Measurements from ENCODE around the gene GSAP.

The GSAP gene

GRCh38 chr7:77401002-77401401 is 15.1 kb downstream of the GSAP start:
- H3K36me3 ChIP-seq (ENCODE audit: control insufficient read depth, insufficient read depth, low read length), result no peaks in the 10 kb centered on the region
- no peak overlapping the region for H3K4me3 ChIP-seq (ENCODE audit: low read depth, low read length)
- no peaks in the 10 kb centered on the region for H3K27me3 ChIP-seq (ENCODE audit: control insufficient read depth, insufficient read depth, low read length)
- H3K9me3 ChIP-seq (ENCODE audit: control insufficient read depth, low read length), result no peaks in the 10 kb centered on the region
- no peak overlapping the region for H3K4me2 ChIP-seq (ENCODE audit: low read length)
- H3K79me2 ChIP-seq, result no peaks in the 10 kb centered on the region
- no peak overlapping the region for H2AFZ ChIP-seq
- no peak overlapping the region for H3K27ac ChIP-seq
- H3K4me1 ChIP-seq, result no peaks in the 10 kb centered on the region
- TF ChIP-seq CTCF (IDR thresholded peaks at IDR 0.05), result no peak
- no peak overlapping the region for H3K9ac ChIP-seq

- Histone ChIP-seq H3K27ac (no peak overlapping the region), H2AFZ (no peak overlapping the region)
These were observed 16.3 kb downstream of the GSAP start for GRCh38 chr7:77399816-77400215.

GRCh38 chr7:77396894-77397547 is 19.1 kb downstream of the GSAP start:
- H3K36me3 ChIP-seq (ENCODE audit: control insufficient read depth, insufficient read depth, low read length), result no peaks in the 10 kb centered on the region
- no peaks in the 10 kb centered on the region for H3K79me2 ChIP-seq
- no peaks in the 10 kb centered on the region for H3K27me3 ChIP-seq (ENCODE audit: control insufficient read depth, insufficient read depth, low read length)
- no peaks in the 10 kb centered on the region for H3K9me3 ChIP-seq (ENCODE audit: control insufficient read depth, low read length)
- H3K9ac ChIP-seq, result no peak overlapping the region
- no peak overlapping the region for H3K4me2 ChIP-seq (ENCODE audit: low read length)
- no peak for TF ChIP-seq CTCF (IDR thresholded peaks at IDR 0.05)
- no peaks in the 10 kb centered on the region for H3K4me1 ChIP-seq
- no peak overlapping the region for H3K4me3 ChIP-seq (ENCODE audit: low read depth, low read length)
- H2AFZ ChIP-seq, result no peak overlapping the region
- no peak overlapping the region for H3K27ac ChIP-seq

More at GRCh38 chr7:77399816-77400215, 16.3 kb downstream of the GSAP start:
- Histone ChIP-seq H3K4me3 (ENCODE audit: low read depth, low read length) (no peak overlapping the region), H3K4me2 (ENCODE audit: low read length) (no peak overlapping the region), H3K36me3 (ENCODE audit: control insufficient read depth, insufficient read depth, low read length) (no peaks in the 10 kb centered on the region), H3K79me2 (no peaks in the 10 kb centered on the region), H3K27me3 (ENCODE audit: control insufficient read depth, insufficient read depth, low read length) (no peaks in the 10 kb centered on the region), H3K4me1 (no peaks in the 10 kb centered on the region), H3K9me3 (ENCODE audit: control insufficient read depth, low read length) (no peaks in the 10 kb centered on the region), H3K9ac (no peak overlapping the region)
- no peak for TF ChIP-seq CTCF (IDR thresholded peaks at IDR 0.05)

GRCh38 chr7:77395626-77396025 is 20.5 kb downstream of the GSAP start:
- no peaks in the 10 kb centered on the region for H3K9me3 ChIP-seq (ENCODE audit: control insufficient read depth, low read length)
- no peaks in the 10 kb centered on the region for H3K4me1 ChIP-seq
- no peaks in the 10 kb centered on the region for H3K27me3 ChIP-seq (ENCODE audit: control insufficient read depth, insufficient read depth, low read length)
- no peaks in the 10 kb centered on the region for H3K79me2 ChIP-seq
- no peak for TF ChIP-seq CTCF (IDR thresholded peaks at IDR 0.05)
- no peak overlapping the region for H3K4me2 ChIP-seq (ENCODE audit: low read length)
- no peak overlapping the region for H2AFZ ChIP-seq
- no peak overlapping the region for H3K4me3 ChIP-seq (ENCODE audit: low read depth, low read length)
- H3K27ac ChIP-seq, result no peak overlapping the region
- H3K9ac ChIP-seq, result no peak overlapping the region
- H3K36me3 ChIP-seq (ENCODE audit: control insufficient read depth, insufficient read depth, low read length), result no peaks in the 10 kb centered on the region

GRCh38 chr7:77393954-77394353 is 22.2 kb downstream of the GSAP start:
- no peak overlapping the region for H3K9ac ChIP-seq
- no peaks in the 10 kb centered on the region for H3K36me3 ChIP-seq (ENCODE audit: control insufficient read depth, insufficient read depth, low read length)
- H3K4me3 ChIP-seq (ENCODE audit: low read depth, low read length), result no peak overlapping the region
- H3K27ac ChIP-seq, result no peak overlapping the region
- no peaks in the 10 kb centered on the region for H3K4me1 ChIP-seq
- H2AFZ ChIP-seq, result no peak overlapping the region
- H3K4me2 ChIP-seq (ENCODE audit: low read length), result no peak overlapping the region
- H3K79me2 ChIP-seq, result no peaks in the 10 kb centered on the region
- no peaks in the 10 kb centered on the region for H3K27me3 ChIP-seq (ENCODE audit: control insufficient read depth, insufficient read depth, low read length)
- no peaks in the 10 kb centered on the region for H3K9me3 ChIP-seq (ENCODE audit: control insufficient read depth, low read length)
- no peak for TF ChIP-seq CTCF (IDR thresholded peaks at IDR 0.05)

All from parathyroid adenoma (tissue), 2 donors.